IPS DF 6.9 (cell line): ENCODE measurements around the gene RADIL.

Experiments used
- DNase-seq: peaks from one replicate; pipeline ENCODE4 v3.0.0-alpha.2; 2013; ENCODE audit warnings: low read depth, low spot score
- H3K27ac ChIP-seq: one replicate; pipeline ENCODE4 v1.5.1; 2013; ENCODE audit warnings: low read length, control low read depth
- H3K27me3 ChIP-seq: 2 replicates; pipeline ENCODE4 v1.6.1; 2013; ENCODE audit warnings: mild to moderate bottlenecking, low read length; ENCODE audit not compliant: control insufficient read depth, insufficient read depth
- H3K36me3 ChIP-seq: 2 replicates; pipeline ENCODE4 v1.6.1; 2013; ENCODE audit warnings: low read length; ENCODE audit not compliant: control insufficient read depth, insufficient read depth
- H3K4me1 ChIP-seq: 2 replicates; pipeline ENCODE4 v1.6.1; 2013; ENCODE audit warnings: low read length; ENCODE audit not compliant: control insufficient read depth, insufficient read depth
- H3K4me3 ChIP-seq: 2 replicates; pipeline ENCODE4 v1.5.1; 2013; ENCODE audit warnings: mild to moderate bottlenecking, low read length
- H3K9me3 ChIP-seq: 2 replicates; pipeline ENCODE4 v1.6.1; 2013; ENCODE audit warnings: low read length, inconsistent platforms; ENCODE audit not compliant: control insufficient read depth, insufficient read depth
- WGBS: extraction: QIAGEN DNeasy Blood & Tissue Kit; methylation state at CpG from one replicate; pipeline ENCODE4 v1.1.7; 2013; ENCODE audit warnings: mixed read lengths, missing lambda C conversion rate; ENCODE audit not compliant: insufficient read length, insufficient coverage; 5-methylcytosine and 5-hydroxymethylcytosine counted together

RADIL gene

GRCh38 chr7:4775250-4775847 lies 108.2 kb downstream of the RADIL start, which contains the start of gene AP5Z1:
TSS of gene AP5Z1 (plus strand) at chr7:4775623. CDS start at chr7:4775716, 93 bp downstream.
- WGBS = no CpG with 5 or more reads among the region's 55 CpGs
- H3K27me3 ChIP-seq = no peaks in the 10 kb centered on the region
- H3K36me3 ChIP-seq = no peaks in the 10 kb centered on the region
- DNase-seq = peak; percentile 78
- no peaks in the 10 kb centered on the region for H3K9me3 ChIP-seq
- no peak within 1 kb of the TSS for H3K27ac ChIP-seq
- H3K4me1 ChIP-seq = peaks cover 2% of the 10 kb centered on the region; the same call in 1 of the 2 replicates
- peak within 1 kb of the TSS; percentile 80 for H3K4me3 ChIP-seq

- no peak for DNase-seq
- H3K27ac ChIP-seq = no peak overlapping the region
- H3K4me3 ChIP-seq = peak overlapping the region; percentile 50; the same call in 1 of the 2 replicates
- H3K36me3 ChIP-seq = no peaks in the 10 kb centered on the region
- H3K4me1 ChIP-seq = peaks cover 2% of the 10 kb centered on the region; the same call in 1 of the 2 replicates
- H3K9me3 ChIP-seq = no peaks in the 10 kb centered on the region
- no CpG with 5 or more reads among the region's 24 CpGs for WGBS
- H3K27me3 ChIP-seq = no peaks in the 10 kb centered on the region
Measured at GRCh38 chr7:4774658-4775249, 108.8 kb downstream of the RADIL start.

- no peaks in the 10 kb centered on the region for H3K27me3 ChIP-seq
- no CpG with 5 or more reads among the region's 12 CpGs for WGBS
- DNase-seq = no peak
- no peaks in the 10 kb centered on the region for H3K36me3 ChIP-seq
- no peaks in the 10 kb centered on the region for H3K9me3 ChIP-seq
- peaks cover 2% of the 10 kb centered on the region; the same call in 1 of the 2 replicates for H3K4me1 ChIP-seq
- no peak overlapping the region for H3K27ac ChIP-seq
- no peak overlapping the region for H3K4me3 ChIP-seq
Measured at GRCh38 chr7:4774007-4774406, 109.5 kb downstream of the RADIL start.

- no peak for DNase-seq
- H3K27me3 ChIP-seq = no peaks in the 10 kb centered on the region
- no peak overlapping the region for H3K27ac ChIP-seq
- H3K4me3 ChIP-seq = no peak overlapping the region
- no peaks in the 10 kb centered on the region for H3K36me3 ChIP-seq
- peaks cover 2% of the 10 kb centered on the region; the same call in 1 of the 2 replicates for H3K4me1 ChIP-seq
- H3K9me3 ChIP-seq = no peaks in the 10 kb centered on the region
- WGBS = no CpG with 5 or more reads among the region's 6 CpGs
Measured at GRCh38 chr7:4772306-4772705, 111.2 kb downstream of the RADIL start.

GRCh38 chr7:4771737-4772136 lies 111.8 kb downstream of the RADIL start:
- no peaks in the 10 kb centered on the region for H3K27me3 ChIP-seq
- no CpG with 5 or more reads among the region's 9 CpGs for WGBS
- H3K27ac ChIP-seq = no peak overlapping the region
- H3K4me3 ChIP-seq = no peak overlapping the region
- peaks cover 2% of the 10 kb centered on the region; the same call in 1 of the 2 replicates for H3K4me1 ChIP-seq
- H3K9me3 ChIP-seq = no peaks in the 10 kb centered on the region
- H3K36me3 ChIP-seq = no peaks in the 10 kb centered on the region
- DNase-seq = no peak

- H3K27ac ChIP-seq = no peak overlapping the region
Measured at GRCh38 chr7:4770886-4771285, 112.6 kb downstream of the RADIL start.

GRCh38 chr7:4769761-4770160 lies 113.8 kb downstream of the RADIL start:
- no peak overlapping the region for H3K4me3 ChIP-seq
- no peaks in the 10 kb centered on the region for H3K36me3 ChIP-seq
- H3K27ac ChIP-seq = no peak overlapping the region
- H3K4me1 ChIP-seq = peaks cover 2% of the 10 kb centered on the region; the same call in 1 of the 2 replicates
- no peak for DNase-seq
- H3K27me3 ChIP-seq = no peaks in the 10 kb centered on the region
- no CpG with 5 or more reads among the region's 7 CpGs for WGBS
- H3K9me3 ChIP-seq = no peaks in the 10 kb centered on the region

More at GRCh38 chr7:4770886-4771285, 112.6 kb downstream of the RADIL start:
- H3K27me3 ChIP-seq = no peaks in the 10 kb centered on the region
- peaks cover 2% of the 10 kb centered on the region; the same call in 1 of the 2 replicates for H3K4me1 ChIP-seq
- DNase-seq = no peak
- H3K36me3 ChIP-seq = no peaks in the 10 kb centered on the region
- no CpG with 5 or more reads among the region's 9 CpGs for WGBS
- no peak overlapping the region for H3K4me3 ChIP-seq
- no peaks in the 10 kb centered on the region for H3K9me3 ChIP-seq

GRCh38 chr7:4768597-4769569 lies 114.6 kb downstream of the RADIL start:
- H3K27ac ChIP-seq = no peak overlapping the region
- DNase-seq = no peak
- no peak overlapping the region for H3K4me3 ChIP-seq
- no peaks in the 10 kb centered on the region for H3K4me1 ChIP-seq
- H3K9me3 ChIP-seq = no peaks in the 10 kb centered on the region
- WGBS = no CpG with 5 or more reads among the region's 27 CpGs
- H3K27me3 ChIP-seq = no peaks in the 10 kb centered on the region
- H3K36me3 ChIP-seq = no peaks in the 10 kb centered on the region

- WGBS = no CpG with 5 or more reads among the region's 37 CpGs
- no peak overlapping the region for H3K27ac ChIP-seq
- no peaks in the 10 kb centered on the region for H3K36me3 ChIP-seq
- H3K27me3 ChIP-seq = no peaks in the 10 kb centered on the region
- H3K4me1 ChIP-seq = no peaks in the 10 kb centered on the region
- no peak overlapping the region for H3K4me3 ChIP-seq
- DNase-seq = no peak
- no peaks in the 10 kb centered on the region for H3K9me3 ChIP-seq
Measured at GRCh38 chr7:4766666-4767519, 116.6 kb downstream of the RADIL start.
